ENCODE results near the gene CSTPP1.
"Not testable (repeated sequence)": the region's sequence is repeated elsewhere in the genome, so short reads cannot be mapped to it uniquely, and the experiment has no call there.

Gene CSTPP1

DNA sequence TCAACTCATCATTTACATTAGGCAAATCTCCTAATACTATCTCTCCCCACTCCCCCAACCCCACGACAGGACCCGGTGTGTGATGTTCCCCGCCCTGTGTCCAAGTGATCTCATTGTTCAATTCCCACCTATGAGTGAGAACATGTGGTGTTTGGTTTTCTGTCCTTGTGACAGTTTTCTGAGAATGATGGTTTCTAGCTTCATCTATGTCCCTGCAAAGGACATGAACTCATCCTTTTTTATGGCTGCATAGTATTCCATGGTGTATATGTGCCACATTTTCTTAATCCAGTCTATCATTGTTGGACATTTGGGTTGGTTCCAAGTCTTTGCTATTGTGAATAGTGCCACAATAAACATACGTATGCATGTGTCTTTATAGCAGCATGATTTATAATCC, 176.4 kb downstream of the CSTPP1 start:
- not testable (repeated sequence) for H3K27ac ChIP-seq (ENCODE audit: low read depth, low read length); H3K9ac ChIP-seq (ENCODE audit: low read length); H3K4me3 ChIP-seq (ENCODE audit: low read depth, low read length); H3K36me3 ChIP-seq (ENCODE audit: control insufficient read depth, insufficient read depth, low read length); H3K4me1 ChIP-seq (ENCODE audit: control insufficient read depth, insufficient read depth, low read length); H3K9me3 ChIP-seq (ENCODE audit: control insufficient read depth, insufficient read depth, low read depth, low read length); H3K27me3 ChIP-seq (ENCODE audit: control insufficient read depth, insufficient read depth, low read length)

DNA sequence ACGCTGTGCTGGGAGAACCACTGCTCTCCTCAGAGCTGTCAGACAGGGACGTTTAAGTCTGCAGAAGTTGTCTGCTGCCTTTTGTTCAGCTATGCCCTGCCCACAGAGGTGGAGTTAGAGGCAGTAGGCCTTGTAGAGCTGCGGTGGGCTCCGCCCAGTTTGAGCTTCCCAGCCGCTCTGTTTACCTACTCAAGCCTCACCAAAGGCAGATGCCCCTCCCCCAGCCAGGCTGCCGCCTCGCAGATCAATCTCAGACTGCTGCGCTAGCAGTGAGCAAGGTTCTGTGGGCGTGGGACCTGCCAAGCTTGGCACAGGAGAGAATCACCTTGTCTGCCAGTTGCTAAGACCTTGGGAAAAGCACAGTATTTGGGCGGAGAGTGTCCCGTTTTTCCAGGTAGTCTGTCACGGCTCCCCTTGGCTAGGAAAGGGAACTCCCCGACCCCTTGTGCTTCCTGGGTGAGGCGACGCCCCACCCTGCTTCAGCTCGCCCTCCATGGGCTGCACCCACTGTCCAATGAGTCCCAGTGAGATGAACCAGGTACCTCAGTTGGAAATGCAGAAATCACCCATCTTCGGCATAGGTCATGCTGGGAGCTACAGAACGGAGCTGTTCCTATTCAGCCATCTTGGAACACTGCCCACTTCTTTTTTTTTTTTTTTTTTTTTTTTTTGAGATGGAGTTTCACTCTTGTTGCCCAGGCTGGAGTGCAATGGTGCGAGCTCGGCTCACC, 182.6 kb downstream of the CSTPP1 start:
- not testable (repeated sequence) for H3K36me3 ChIP-seq (ENCODE audit: control insufficient read depth, insufficient read depth, low read length); H3K9me3 ChIP-seq (ENCODE audit: control insufficient read depth, insufficient read depth, low read depth, low read length); H3K27me3 ChIP-seq (ENCODE audit: control insufficient read depth, insufficient read depth, low read length); H3K27ac ChIP-seq (ENCODE audit: low read depth, low read length)
- peak overlapping the region; percentile 21 for H3K9ac ChIP-seq (ENCODE audit: low read length)
- H3K4me1 ChIP-seq (ENCODE audit: control insufficient read depth, insufficient read depth, low read length): peaks cover 12% of the 10 kb centered on the region
- H3K4me3 ChIP-seq (ENCODE audit: low read depth, low read length): peak overlapping the region; percentile 72

DNA sequence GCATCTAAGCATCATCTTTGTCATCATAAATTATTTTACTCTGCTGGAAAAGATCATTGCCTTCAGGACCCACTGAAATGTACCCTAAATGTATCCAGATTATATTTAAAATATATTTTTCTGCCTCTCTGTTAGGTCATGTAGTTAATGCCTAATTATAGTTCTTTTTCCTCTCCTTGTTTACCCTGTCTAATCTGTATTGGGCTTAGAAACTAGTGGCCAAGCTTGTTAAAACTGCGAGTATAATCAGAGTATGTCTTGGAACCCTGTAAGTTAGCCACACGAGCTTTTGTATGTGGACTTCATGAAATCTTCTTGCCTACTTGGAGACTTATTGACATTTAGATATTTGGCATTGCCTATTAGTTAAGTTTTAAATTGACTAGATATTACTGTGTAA, 184.5 kb downstream of the CSTPP1 start:
- no peak overlapping the region for H3K27ac ChIP-seq (ENCODE audit: low read depth, low read length)
- H3K27me3 ChIP-seq (ENCODE audit: control insufficient read depth, insufficient read depth, low read length): no peaks in the 10 kb centered on the region
- no peak overlapping the region for H3K4me3 ChIP-seq (ENCODE audit: low read depth, low read length)
- H3K9me3 ChIP-seq (ENCODE audit: control insufficient read depth, insufficient read depth, low read depth, low read length): no peaks in the 10 kb centered on the region
- H3K9ac ChIP-seq (ENCODE audit: low read length): no peak overlapping the region
- no peaks in the 10 kb centered on the region for H3K36me3 ChIP-seq (ENCODE audit: control insufficient read depth, insufficient read depth, low read length)
- H3K4me1 ChIP-seq (ENCODE audit: control insufficient read depth, insufficient read depth, low read length): peaks cover 12% of the 10 kb centered on the region

DNA sequence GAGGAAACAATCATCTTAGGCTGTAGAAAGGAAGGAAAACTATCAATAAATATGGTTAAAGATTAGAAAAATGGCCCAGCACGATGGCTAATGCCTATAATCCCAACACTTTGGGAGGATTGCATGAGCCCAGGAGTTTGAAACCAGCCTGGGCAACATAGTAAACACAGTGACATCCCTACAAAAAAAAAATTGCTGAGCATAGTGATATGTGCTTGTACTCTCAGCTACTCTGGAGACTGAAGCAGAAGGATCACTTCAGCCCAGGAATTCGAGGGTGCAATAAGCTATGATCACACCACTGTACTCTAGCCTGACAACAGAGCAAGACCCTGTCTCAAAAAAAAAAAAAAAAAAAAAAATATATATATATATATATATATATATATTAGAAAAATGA, 185.2 kb downstream of the CSTPP1 start:
- Histone ChIP-seq H3K9ac (ENCODE audit: low read length) (no peak overlapping the region), H3K4me3 (ENCODE audit: low read depth, low read length) (no peak overlapping the region), H3K27ac (ENCODE audit: low read depth, low read length) (no peak overlapping the region), H3K4me1 (ENCODE audit: control insufficient read depth, insufficient read depth, low read length) (peaks cover 12% of the 10 kb centered on the region), H3K27me3 (ENCODE audit: control insufficient read depth, insufficient read depth, low read length) (no peaks in the 10 kb centered on the region), H3K9me3 (ENCODE audit: control insufficient read depth, insufficient read depth, low read depth, low read length) (no peaks in the 10 kb centered on the region), H3K36me3 (ENCODE audit: control insufficient read depth, insufficient read depth, low read length) (no peaks in the 10 kb centered on the region)

DNA sequence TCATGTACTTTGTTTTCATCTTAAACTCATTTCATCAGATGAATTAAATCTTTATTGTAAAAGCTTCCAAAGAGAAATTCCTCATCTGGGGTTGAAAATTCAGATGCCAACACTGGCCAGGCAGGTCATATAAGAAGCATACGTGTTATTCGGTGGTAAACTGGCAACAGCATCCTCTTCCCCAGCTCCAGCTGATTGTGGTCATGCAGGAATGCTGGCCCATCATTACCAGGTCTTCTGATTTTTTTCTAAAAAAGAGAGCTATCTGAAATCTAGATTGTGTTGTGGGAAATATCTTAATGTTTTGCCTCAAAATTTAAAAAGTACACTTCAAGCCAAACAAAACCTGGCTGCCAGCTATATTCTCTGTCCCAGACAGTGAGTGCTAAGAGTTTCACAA, 186.5 kb downstream of the CSTPP1 start:
- no peaks in the 10 kb centered on the region for H3K27me3 ChIP-seq (ENCODE audit: control insufficient read depth, insufficient read depth, low read length)
- no peak overlapping the region for H3K27ac ChIP-seq (ENCODE audit: low read depth, low read length)
- H3K4me3 ChIP-seq (ENCODE audit: low read depth, low read length): no peak overlapping the region
- no peaks in the 10 kb centered on the region for H3K9me3 ChIP-seq (ENCODE audit: control insufficient read depth, insufficient read depth, low read depth, low read length)
- H3K4me1 ChIP-seq (ENCODE audit: control insufficient read depth, insufficient read depth, low read length): peaks cover 16% of the 10 kb centered on the region
- H3K9ac ChIP-seq (ENCODE audit: low read length): no peak overlapping the region
- no peaks in the 10 kb centered on the region for H3K36me3 ChIP-seq (ENCODE audit: control insufficient read depth, insufficient read depth, low read length)

DNA sequence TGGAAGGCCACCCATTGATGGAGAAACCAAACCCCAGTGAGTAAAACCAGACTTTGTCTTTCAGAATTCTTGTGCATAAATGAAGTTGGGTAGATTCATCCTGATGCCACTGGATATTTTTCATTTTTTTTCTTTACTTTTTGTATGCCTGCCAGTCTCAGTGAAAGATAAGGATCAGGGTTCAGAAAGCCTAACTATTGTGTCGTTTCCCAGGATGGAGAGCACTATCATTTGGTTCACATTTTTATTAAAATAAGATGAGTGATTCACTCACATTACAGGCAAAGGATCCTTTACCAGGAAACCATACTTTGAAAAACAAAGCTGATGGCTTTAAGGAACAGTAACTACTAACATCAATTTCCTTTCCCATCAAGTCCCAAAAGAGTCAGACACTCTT, 188.1 kb downstream of the CSTPP1 start:
- H3K27ac ChIP-seq (ENCODE audit: low read depth, low read length): no peak overlapping the region
- no peak overlapping the region for H3K9ac ChIP-seq (ENCODE audit: low read length)
- peaks cover 8% of the 10 kb centered on the region; the same call in 1 of the 2 replicates for H3K4me1 ChIP-seq (ENCODE audit: control insufficient read depth, insufficient read depth, low read length)
- no peaks in the 10 kb centered on the region for H3K36me3 ChIP-seq (ENCODE audit: control insufficient read depth, insufficient read depth, low read length)
- no peaks in the 10 kb centered on the region for H3K27me3 ChIP-seq (ENCODE audit: control insufficient read depth, insufficient read depth, low read length)
- H3K4me3 ChIP-seq (ENCODE audit: low read depth, low read length): no peak overlapping the region
- no peaks in the 10 kb centered on the region for H3K9me3 ChIP-seq (ENCODE audit: control insufficient read depth, insufficient read depth, low read depth, low read length)

DNA sequence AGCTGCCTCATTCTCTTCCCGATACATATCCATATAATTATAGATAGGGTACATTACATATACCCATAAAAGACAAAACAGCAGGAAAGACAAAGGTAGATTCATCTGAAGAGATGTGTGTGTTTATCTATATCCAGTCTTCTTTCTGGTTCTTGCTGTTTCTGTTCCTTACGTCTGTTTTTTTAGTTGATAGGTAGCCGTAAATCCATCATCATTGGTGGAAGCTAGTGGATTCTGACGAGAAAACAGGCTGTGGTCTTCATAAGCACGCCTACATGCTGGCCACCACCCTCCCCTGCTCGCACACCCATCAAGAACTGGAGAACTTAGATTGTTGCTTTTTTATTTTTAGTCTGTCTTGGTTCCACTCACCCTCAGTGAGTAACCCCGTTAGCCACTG, 188.5 kb downstream of the CSTPP1 start:
- Histone ChIP-seq H3K4me1 (ENCODE audit: control insufficient read depth, insufficient read depth, low read length) (peaks cover 10% of the 10 kb centered on the region; the same call in 1 of the 2 replicates), H3K9ac (ENCODE audit: low read length) (no peak overlapping the region), H3K9me3 (ENCODE audit: control insufficient read depth, insufficient read depth, low read depth, low read length) (no peaks in the 10 kb centered on the region), H3K27ac (ENCODE audit: low read depth, low read length) (no peak overlapping the region), H3K4me3 (ENCODE audit: low read depth, low read length) (no peak overlapping the region), H3K36me3 (ENCODE audit: control insufficient read depth, insufficient read depth, low read length) (no peaks in the 10 kb centered on the region), H3K27me3 (ENCODE audit: control insufficient read depth, insufficient read depth, low read length) (no peaks in the 10 kb centered on the region)

DNA sequence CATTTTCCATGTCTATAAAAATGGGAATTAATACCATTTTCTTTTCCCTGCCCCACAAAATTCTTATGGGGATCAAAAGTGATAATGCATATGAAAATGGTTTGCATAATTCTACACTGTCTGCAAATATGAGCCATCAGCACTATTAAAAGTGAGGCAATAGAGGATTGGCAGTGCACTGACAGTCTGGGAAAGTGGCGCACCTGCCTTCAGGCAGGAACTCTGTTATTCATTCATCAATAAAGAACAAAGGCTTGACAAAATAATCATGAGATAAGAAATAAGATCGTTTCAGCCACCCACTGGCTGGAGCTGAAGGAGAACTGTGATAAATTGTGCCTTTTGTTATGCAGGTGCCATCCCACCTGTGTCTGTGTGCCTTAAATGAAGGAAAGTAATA, 190.7 kb downstream of the CSTPP1 start:
- H3K27ac ChIP-seq (ENCODE audit: low read depth, low read length): no peak overlapping the region
- no peaks in the 10 kb centered on the region for H3K9me3 ChIP-seq (ENCODE audit: control insufficient read depth, insufficient read depth, low read depth, low read length)
- H3K4me1 ChIP-seq (ENCODE audit: control insufficient read depth, insufficient read depth, low read length): peaks cover 23% of the 10 kb centered on the region; the same call in 1 of the 2 replicates
- no peak overlapping the region for H3K9ac ChIP-seq (ENCODE audit: low read length)
- H3K36me3 ChIP-seq (ENCODE audit: control insufficient read depth, insufficient read depth, low read length): no peaks in the 10 kb centered on the region
- H3K4me3 ChIP-seq (ENCODE audit: low read depth, low read length): no peak overlapping the region
- H3K27me3 ChIP-seq (ENCODE audit: control insufficient read depth, insufficient read depth, low read length): no peaks in the 10 kb centered on the region

DNA sequence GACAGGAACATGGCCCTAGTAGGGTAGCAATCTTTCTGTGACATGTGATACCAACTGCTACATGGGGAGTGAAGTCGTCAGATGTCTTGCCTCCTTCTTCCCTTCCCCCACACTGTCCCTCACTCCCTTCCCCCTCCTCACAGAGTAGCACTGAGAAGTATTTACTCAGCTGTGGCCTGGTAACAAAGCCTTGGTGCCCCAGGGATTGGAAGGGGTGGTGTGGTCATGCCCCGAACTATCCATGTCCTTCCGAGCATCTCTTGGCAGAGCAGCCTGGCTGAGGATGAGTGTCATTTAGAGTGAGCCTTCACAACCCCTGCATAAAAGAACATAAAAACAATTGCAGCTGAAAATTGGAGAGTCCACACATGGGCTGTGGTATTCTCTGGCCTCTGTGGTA, 194.0 kb downstream of the CSTPP1 start:
- Histone ChIP-seq H3K4me1 (ENCODE audit: control insufficient read depth, insufficient read depth, low read length) (peaks cover 18% of the 10 kb centered on the region; the same call in 1 of the 2 replicates), H3K9ac (ENCODE audit: low read length) (no peak overlapping the region), H3K27me3 (ENCODE audit: control insufficient read depth, insufficient read depth, low read length) (no peaks in the 10 kb centered on the region), H3K9me3 (ENCODE audit: control insufficient read depth, insufficient read depth, low read depth, low read length) (no peaks in the 10 kb centered on the region), H3K27ac (ENCODE audit: low read depth, low read length) (no peak overlapping the region), H3K36me3 (ENCODE audit: control insufficient read depth, insufficient read depth, low read length) (no peaks in the 10 kb centered on the region), H3K4me3 (ENCODE audit: low read depth, low read length) (no peak overlapping the region)

DNA sequence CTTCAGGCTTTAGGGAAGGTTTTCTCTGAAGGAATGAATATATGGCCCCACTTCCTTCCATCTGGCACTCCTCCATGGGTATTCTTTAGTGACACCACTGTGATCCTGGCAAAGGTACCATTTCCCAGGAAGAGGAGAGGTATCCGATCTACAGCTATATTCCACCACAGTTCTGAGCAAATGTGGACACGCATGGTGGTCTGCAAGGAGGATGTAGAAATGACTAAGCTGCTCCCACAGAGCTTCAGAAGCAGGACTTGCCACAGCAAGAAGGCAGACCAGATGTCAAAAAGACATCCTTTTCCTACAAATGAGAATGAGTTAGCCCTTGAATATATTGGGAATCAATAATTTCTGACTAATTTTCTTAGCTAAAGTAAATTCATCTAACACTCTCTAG, 194.6 kb downstream of the CSTPP1 start:
- Histone ChIP-seq H3K27me3 (ENCODE audit: control insufficient read depth, insufficient read depth, low read length) (no peaks in the 10 kb centered on the region), H3K36me3 (ENCODE audit: control insufficient read depth, insufficient read depth, low read length) (no peaks in the 10 kb centered on the region), H3K4me3 (ENCODE audit: low read depth, low read length) (no peak overlapping the region), H3K4me1 (ENCODE audit: control insufficient read depth, insufficient read depth, low read length) (peaks cover 18% of the 10 kb centered on the region; the same call in 1 of the 2 replicates), H3K27ac (ENCODE audit: low read depth, low read length) (no peak overlapping the region), H3K9me3 (ENCODE audit: control insufficient read depth, insufficient read depth, low read depth, low read length) (no peaks in the 10 kb centered on the region), H3K9ac (ENCODE audit: low read length) (no peak overlapping the region)

DNA sequence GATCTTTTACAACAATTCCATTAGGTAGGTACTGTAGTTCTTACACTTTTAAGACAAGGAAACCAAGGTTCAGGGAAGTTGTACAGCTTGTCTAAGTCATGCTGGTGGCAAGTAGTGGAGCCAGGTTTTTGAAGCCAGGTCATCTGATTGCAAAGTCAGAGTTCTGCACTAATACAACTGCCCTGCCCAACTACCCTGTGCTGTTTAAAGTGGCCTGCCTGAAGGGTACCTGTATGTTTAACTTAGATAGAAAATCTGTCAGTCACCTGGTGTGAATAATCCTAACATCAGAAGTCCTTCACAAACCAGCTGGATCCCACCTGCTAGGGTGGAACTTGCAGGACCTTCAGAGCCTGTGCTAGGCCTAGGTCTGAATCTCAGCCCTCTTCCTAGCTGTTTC, 195.9 kb downstream of the CSTPP1 start:
- H3K27me3 ChIP-seq (ENCODE audit: control insufficient read depth, insufficient read depth, low read length): no peaks in the 10 kb centered on the region
- no peaks in the 10 kb centered on the region for H3K36me3 ChIP-seq (ENCODE audit: control insufficient read depth, insufficient read depth, low read length)
- H3K4me1 ChIP-seq (ENCODE audit: control insufficient read depth, insufficient read depth, low read length): peaks cover 14% of the 10 kb centered on the region; the same call in 1 of the 2 replicates
- no peak overlapping the region for H3K4me3 ChIP-seq (ENCODE audit: low read depth, low read length)
- H3K27ac ChIP-seq (ENCODE audit: low read depth, low read length): no peak overlapping the region
- no peak overlapping the region for H3K9ac ChIP-seq (ENCODE audit: low read length)
- H3K9me3 ChIP-seq (ENCODE audit: control insufficient read depth, insufficient read depth, low read depth, low read length): no peaks in the 10 kb centered on the region

Data from HUES6 (cell line).